CMK (cell line): ENCODE data around the gene SLC25A43.

Experiments
- DNase-seq: peaks from one replicate; pipeline ENCODE4 v3.0.0-alpha.2; 2010; ENCODE audit warnings: low read depth

The SLC25A43 gene

GRCh38 chrX:119497185-119497584 is 98.0 kb downstream of the SLC25A43 start:
- DNase-seq: no peak

- DNase-seq: no peak
Observed at GRCh38 chrX:119500061-119500800, 101.1 kb downstream of the SLC25A43 start.

GRCh38 chrX:119501511-119502148 is 102.5 kb downstream of the SLC25A43 start:
- no peak for DNase-seq

- DNase-seq: no peak
Observed at GRCh38 chrX:119502727-119503483, 103.8 kb downstream of the SLC25A43 start.

- no peak for DNase-seq
Observed at GRCh38 chrX:119503484-119503861, 104.3 kb downstream of the SLC25A43 start.
